SK-N-SH treated with all-trans-retinoic acid at 6 μM for 48 hours (cell line): ENCODE data around the gene MGLL.

Experiments used
- ATAC-seq: fragments of 200-7000 bp; cut with Tn5 transposase; 3 replicates; pipeline ENCODE4 v1.9.1; 2020; ENCODE audit warnings: mild to moderate bottlenecking, moderate library complexity
- CREB5 ChIP-seq: fragments of 250-450 bp; sonication (Bioruptor Pico); IDR thresholded peaks from 2 replicates; pipeline ENCODE4 v1.5.1; 2020; ENCODE audit warnings: low read depth, mild to moderate bottlenecking, moderate library complexity
- CSDC2 ChIP-seq: fragments of 250-450 bp; sonication (Bioruptor Pico); IDR thresholded peaks from 2 replicates; pipeline ENCODE4 v1.5.0; 2020; ENCODE audit warnings: mild to moderate bottlenecking, moderate library complexity
- CSRNP3 ChIP-seq: fragments of 250-450 bp; sonication (Bioruptor Pico); IDR thresholded peaks from 2 replicates; pipeline ENCODE4 v1.5.1; 2021; ENCODE audit warnings: mild to moderate bottlenecking, moderate library complexity
- ESRRG ChIP-seq: fragments of 250-450 bp; sonication (Bioruptor Pico); IDR thresholded peaks from 2 replicates; pipeline ENCODE4 v1.6.1; 2021; ENCODE audit warnings: mild to moderate bottlenecking
- GLIS3 ChIP-seq: fragments of 250-450 bp; sonication (Bioruptor Pico); IDR thresholded peaks from 2 replicates; pipeline ENCODE4 v1.5.0; 2020; ENCODE audit warnings: mild to moderate bottlenecking, moderate library complexity
- ISL1 ChIP-seq: fragments of 250-450 bp; sonication (Bioruptor Pico); IDR thresholded peaks from 2 replicates; pipeline ENCODE4 v2.1.2; 2022; ENCODE audit warnings: mild to moderate bottlenecking, moderate library complexity
- PATZ1 ChIP-seq: fragments of 250-450 bp; sonication (Bioruptor Pico); IDR thresholded peaks from 2 replicates; pipeline ENCODE4 v1.8.0; 2020; ENCODE audit warnings: mild to moderate bottlenecking, moderate library complexity, borderline replicate concordance
- POU6F1 ChIP-seq: fragments of 250-450 bp; sonication (Bioruptor Pico); IDR thresholded peaks from 2 replicates; pipeline ENCODE4 v1.8.0; 2021; ENCODE audit warnings: low read depth, mild to moderate bottlenecking, moderate library complexity, borderline replicate concordance
- PPARA ChIP-seq: fragments of 250-450 bp; sonication (Bioruptor Pico); IDR thresholded peaks from 2 replicates; pipeline ENCODE4 v1.5.0; 2020; ENCODE audit warnings: mild to moderate bottlenecking, borderline replicate concordance
- RARB ChIP-seq: fragments of 250-450 bp; sonication (Bioruptor Pico); IDR thresholded peaks from 2 replicates; pipeline ENCODE4 v1.8.0; 2021; ENCODE audit warnings: mild to moderate bottlenecking, moderate library complexity
- SNAI2 ChIP-seq: fragments of 250-450 bp; sonication (Bioruptor Pico); IDR thresholded peaks from 2 replicates; pipeline ENCODE4 v1.5.0; 2020; ENCODE audit warnings: mild to moderate bottlenecking, moderate library complexity
- TCF4 ChIP-seq: fragments of 250-450 bp; sonication (Bioruptor Pico); IDR thresholded peaks from 2 replicates; pipeline ENCODE4 v1.8.0; 2021; ENCODE audit warnings: mild to moderate bottlenecking, moderate library complexity, borderline replicate concordance
- TSHZ2 ChIP-seq: fragments of 250-450 bp; sonication (Bioruptor Pico); IDR thresholded peaks from 2 replicates; pipeline ENCODE4 v1.5.0; 2020; ENCODE audit warnings: mild to moderate bottlenecking, moderate library complexity
- ZC3H10 ChIP-seq: fragments of 250-450 bp; sonication (Bioruptor Pico); IDR thresholded peaks from 2 replicates; pipeline ENCODE4 v1.5.1; 2021; ENCODE audit warnings: mild to moderate bottlenecking, moderate library complexity
- ZFP3 ChIP-seq: fragments of 250-450 bp; sonication (Bioruptor Pico); IDR thresholded peaks from 2 replicates; pipeline ENCODE4 v1.5.0; 2020; ENCODE audit warnings: mild to moderate bottlenecking, moderate library complexity
- ZFP30 ChIP-seq: fragments of 450-650 bp; formaldehyde crosslinking; IDR thresholded peaks from 2 replicates; pipeline ENCODE4 v1.5.0; 2022; ENCODE audit warnings: mild to moderate bottlenecking, moderate library complexity
- ZNF565 ChIP-seq: fragments of 450-650 bp; formaldehyde crosslinking; conservative IDR thresholded peaks from 2 replicates; pipeline ENCODE4 v1.5.0; 2020; ENCODE audit warnings: low read depth, mild to moderate bottlenecking, moderate library complexity
- ZNF8 ChIP-seq: fragments of 450-650 bp; formaldehyde crosslinking; IDR thresholded peaks from 2 replicates; pipeline ENCODE4 v1.5.0; 2020; ENCODE audit warnings: mild to moderate bottlenecking, moderate library complexity

MGLL gene

GRCh38 chr3:127788451-127788909, 33.8 kb downstream of the MGLL start:
- no peak for TF ChIP-seq RARB (CRISPR knock-in tag)
- TF ChIP-seq ISL1 (CRISPR knock-in tag): no peak
- TF ChIP-seq PPARA: no peak
- no peak for TF ChIP-seq ZFP3 (CRISPR knock-in tag)
- TF ChIP-seq SNAI2: no peak
- no peak for TF ChIP-seq ZC3H10 (CRISPR knock-in tag)
- no peak for TF ChIP-seq CREB5 (CRISPR knock-in tag)
- no peak for TF ChIP-seq ESRRG (CRISPR knock-in tag)
- TF ChIP-seq POU6F1 (CRISPR knock-in tag): no peak
- no peak for TF ChIP-seq PATZ1 (CRISPR knock-in tag)
- TF ChIP-seq GLIS3 (CRISPR knock-in tag): no peak
- TF ChIP-seq TCF4 (CRISPR knock-in tag): no peak
- TF ChIP-seq CSDC2: no peak
- TF ChIP-seq ZNF565 (CRISPR knock-in tag): no peak
- TF ChIP-seq ZFP30: no peak
- TF ChIP-seq ZNF8 (CRISPR knock-in tag): no peak
- no peak for TF ChIP-seq CSRNP3
- no peak for ATAC-seq

GRCh38 chr3:127787571-127788365, 34.5 kb downstream of the MGLL start:
- TF ChIP-seq POU6F1 (CRISPR knock-in tag) (no peak), TSHZ2 (CRISPR knock-in tag) (no peak)
- ATAC-seq: no peak

GRCh38 chr3:127787071-127787490, 35.2 kb downstream of the MGLL start:
- no peak for TF ChIP-seq ZFP3 (CRISPR knock-in tag)
- no peak; the same call in 2 of the 3 replicates for ATAC-seq
